Ishikawa (cell line): ENCODE results near the gene KCNQ5.

Source experiments
- FOXM1 ChIP-seq: IDR thresholded peaks from 2 replicates; pipeline ENCODE4 v1.6.1; 2012; ENCODE audit warnings: low read depth, borderline replicate concordance
- TAF1 ChIP-seq: IDR thresholded peaks from 2 replicates; pipeline ENCODE4 v1.6.1; 2012; ENCODE audit warnings: low read depth, mild to moderate bottlenecking
- TCF12 ChIP-seq: IDR thresholded peaks from 2 replicates; pipeline ENCODE4 v1.6.1; 2012; ENCODE audit warnings: low read depth
- TEAD4 ChIP-seq: IDR thresholded peaks from 2 replicates; pipeline ENCODE4 v1.6.1; 2012
- YY1 ChIP-seq: IDR thresholded peaks from 2 replicates; pipeline ENCODE4 v1.6.1; 2012; ENCODE audit warnings: low read depth

DNA sequence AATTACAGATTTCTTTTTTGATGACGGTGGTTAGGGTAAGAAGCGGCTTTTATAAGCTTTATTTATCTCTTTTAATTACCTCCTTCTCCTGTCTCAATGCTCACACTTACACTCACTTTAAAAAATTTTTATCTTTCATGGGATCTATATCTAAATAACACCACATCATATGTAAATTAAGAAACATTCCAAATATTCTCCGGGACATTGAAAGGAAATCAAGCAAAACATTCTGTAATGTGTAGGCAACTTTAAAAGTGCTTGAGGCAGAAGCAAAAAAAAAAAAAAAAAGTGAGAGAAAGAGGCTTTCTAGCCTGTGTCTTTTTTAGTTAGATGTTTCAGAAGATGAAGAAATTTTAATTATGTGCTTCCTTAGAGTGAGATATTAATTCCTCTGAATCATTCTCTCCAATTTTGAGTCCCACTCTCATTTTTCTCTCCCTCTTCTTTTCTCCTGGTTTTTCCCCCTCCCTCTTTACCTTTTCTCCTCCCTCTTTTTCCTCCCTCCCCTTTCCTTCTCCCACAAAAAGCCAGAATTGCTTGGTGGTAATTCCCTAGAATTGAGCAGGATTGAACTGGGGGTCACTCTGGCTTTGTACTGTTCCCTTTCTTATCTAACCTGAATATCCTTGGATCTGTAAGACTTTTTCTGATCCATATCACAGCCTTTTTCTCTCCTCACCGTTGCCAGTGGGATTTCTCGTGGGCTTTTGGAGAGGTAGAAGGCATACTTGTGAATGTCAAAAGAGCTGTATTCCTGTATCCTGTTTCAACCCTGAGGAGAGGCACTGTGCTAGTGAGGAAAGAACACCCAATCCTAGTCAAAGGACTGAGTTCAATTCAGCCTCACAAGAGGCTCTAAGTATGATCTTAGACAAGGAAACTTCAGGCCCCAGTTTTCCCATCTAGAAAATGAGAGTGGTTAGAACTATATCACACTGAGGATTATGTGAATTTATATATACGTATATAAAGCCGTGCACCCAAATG is 30.4 kb downstream of the KCNQ5 start:
- TF ChIP-seq FOXM1 (no peak), TAF1 (no peak), TCF12 (no peak), TEAD4 (no peak), YY1 (no peak)
